Measurements from ENCODE around the gene TMEM151B. TPM values are rescaled to one million over a fixed set of nuclear protein-coding genes. Genes with fewer than 3 reads are reported as not detected.

Gene TMEM151B
- total and polyA plus RNA-seq, 2 of the 13 experiments (the other 11 are each of a cell fraction or from before 2014, with no cell fraction given) = not detected

DNA sequence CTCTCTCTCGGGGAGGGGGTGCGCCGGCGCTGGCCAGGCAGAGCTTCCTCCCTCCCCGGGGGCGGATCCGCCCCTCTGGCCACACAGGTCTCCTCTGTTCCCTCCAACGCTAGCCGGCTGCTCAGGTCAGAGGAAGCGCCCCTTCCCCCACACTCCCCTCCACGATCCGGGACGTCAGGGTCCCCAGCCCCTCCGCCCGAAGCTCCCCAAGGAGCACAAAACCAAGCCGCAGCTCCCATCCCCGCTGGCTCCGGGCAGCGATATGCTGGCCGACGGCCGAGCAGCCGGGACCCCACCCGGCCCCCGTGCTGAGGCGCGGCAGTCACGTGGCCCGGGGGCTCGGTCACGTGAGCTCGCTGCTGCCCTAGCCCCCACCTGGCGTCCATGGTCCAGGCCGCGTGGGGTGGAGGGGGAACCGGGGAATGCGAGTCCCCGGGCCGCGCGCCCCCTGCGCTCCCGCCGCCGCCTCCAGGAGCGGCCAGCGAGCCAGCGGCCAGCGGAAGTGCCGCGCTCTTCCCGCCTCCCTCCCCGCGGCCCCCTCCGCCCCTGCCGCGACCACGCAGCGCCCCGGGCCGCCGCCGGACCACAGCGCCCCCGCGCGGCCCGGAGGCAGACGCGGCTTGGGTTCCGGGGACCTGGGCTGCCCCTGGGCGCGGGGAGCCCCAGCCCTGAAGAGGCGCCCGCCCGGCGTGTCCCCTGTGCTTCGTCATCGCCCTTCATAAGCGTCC lies 13.1 kb upstream of the TMEM151B start, which contains the start of gene SLC35B2 (continued):
- no peak for TF ChIP-seq PHB2 (IDR thresholded peaks at IDR 0.05; ENCODE audit: partially characterized antibody)
- TF ChIP-seq ZNF230 (CRISPR knock-in tag; IDR thresholded peaks at IDR 0.05) = peak; percentile 79; the same call in 1 of the 2 replicates
- TF ChIP-seq ZNF614 (CRISPR knock-in tag; IDR thresholded peaks at IDR 0.05; ENCODE audit: borderline replicate concordance) = peak; percentile 74; the same call in 1 of the 2 replicates
- TF ChIP-seq SMAD1 (CRISPR knock-in tag; IDR thresholded peaks at IDR 0.05; ENCODE audit: borderline replicate concordance, low read depth) = peak; percentile 66
- TF ChIP-seq ZSCAN22 (CRISPR knock-in tag; IDR thresholded peaks at IDR 0.05) = no peak
- TF ChIP-seq MYC (CRISPR knock-in tag; IDR thresholded peaks at IDR 0.05; ENCODE audit: borderline replicate concordance) = peak; percentile 96
- TF ChIP-seq, protein P1, sequence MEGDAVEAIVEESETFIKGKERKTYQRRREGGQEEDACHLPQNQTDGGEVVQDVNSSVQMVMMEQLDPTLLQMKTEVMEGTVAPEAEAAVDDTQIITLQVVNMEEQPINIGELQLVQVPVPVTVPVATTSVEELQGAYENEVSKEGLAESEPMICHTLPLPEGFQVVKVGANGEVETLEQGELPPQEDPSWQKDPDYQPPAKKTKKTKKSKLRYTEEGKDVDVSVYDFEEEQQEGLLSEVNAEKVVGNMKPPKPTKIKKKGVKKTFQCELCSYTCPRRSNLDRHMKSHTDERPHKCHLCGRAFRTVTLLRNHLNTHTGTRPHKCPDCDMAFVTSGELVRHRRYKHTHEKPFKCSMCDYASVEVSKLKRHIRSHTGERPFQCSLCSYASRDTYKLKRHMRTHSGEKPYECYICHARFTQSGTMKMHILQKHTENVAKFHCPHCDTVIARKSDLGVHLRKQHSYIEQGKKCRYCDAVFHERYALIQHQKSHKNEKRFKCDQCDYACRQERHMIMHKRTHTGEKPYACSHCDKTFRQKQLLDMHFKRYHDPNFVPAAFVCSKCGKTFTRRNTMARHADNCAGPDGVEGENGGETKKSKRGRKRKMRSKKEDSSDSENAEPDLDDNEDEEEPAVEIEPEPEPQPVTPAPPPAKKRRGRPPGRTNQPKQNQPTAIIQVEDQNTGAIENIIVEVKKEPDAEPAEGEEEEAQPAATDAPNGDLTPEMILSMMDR (CRISPR knock-in tag; IDR thresholded peaks at IDR 0.05) = peak; percentile 73
- TF ChIP-seq, protein P2, sequence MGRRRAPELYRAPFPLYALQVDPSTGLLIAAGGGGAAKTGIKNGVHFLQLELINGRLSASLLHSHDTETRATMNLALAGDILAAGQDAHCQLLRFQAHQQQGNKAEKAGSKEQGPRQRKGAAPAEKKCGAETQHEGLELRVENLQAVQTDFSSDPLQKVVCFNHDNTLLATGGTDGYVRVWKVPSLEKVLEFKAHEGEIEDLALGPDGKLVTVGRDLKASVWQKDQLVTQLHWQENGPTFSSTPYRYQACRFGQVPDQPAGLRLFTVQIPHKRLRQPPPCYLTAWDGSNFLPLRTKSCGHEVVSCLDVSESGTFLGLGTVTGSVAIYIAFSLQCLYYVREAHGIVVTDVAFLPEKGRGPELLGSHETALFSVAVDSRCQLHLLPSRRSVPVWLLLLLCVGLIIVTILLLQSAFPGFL (CRISPR knock-in tag; IDR thresholded peaks at IDR 0.05) = no peak
- peak; percentile 13; the same call in 1 of the 2 replicates for TF ChIP-seq NCOR1 (IDR thresholded peaks at IDR 0.05; ENCODE audit: borderline replicate concordance, low read length)
- TF ChIP-seq ZNF678 (CRISPR knock-in tag; IDR thresholded peaks at IDR 0.05) = no peak
- TF ChIP-seq MIER3 (CRISPR knock-in tag; IDR thresholded peaks at IDR 0.05; ENCODE audit: borderline replicate concordance) = peak; percentile 77; the same call in 1 of the 2 replicates
- TF ChIP-seq ZNF572 (CRISPR knock-in tag; IDR thresholded peaks at IDR 0.05) = peak; percentile 89
- TF ChIP-seq ZNF121 (CRISPR knock-in tag; IDR thresholded peaks at IDR 0.05) = peak; percentile 77; the same call in 1 of the 2 replicates
- TF ChIP-seq ZNF746 (CRISPR knock-in tag; IDR thresholded peaks at IDR 0.05) = peak; percentile 71
- peak; percentile 87; the same call in 1 of the 2 replicates for TF ChIP-seq REL (CRISPR knock-in tag; conservative IDR thresholded peaks at IDR 0.05)
- peak; percentile 60; the same call in 1 of the 2 replicates for TF ChIP-seq GLI4 (CRISPR knock-in tag; IDR thresholded peaks at IDR 0.05; ENCODE audit: borderline replicate concordance)
- TF ChIP-seq JARID2 (CRISPR knock-in tag; IDR thresholded peaks at IDR 0.05; ENCODE audit: insufficient replicate concordance) = peak; percentile 49
- no peak for TF ChIP-seq TBX3 (IDR thresholded peaks at IDR 0.05; ENCODE audit: borderline replicate concordance)
- no peak for TF ChIP-seq PHF5A (CRISPR knock-in tag; IDR thresholded peaks at IDR 0.05; ENCODE audit: low read depth, unreplicated experiment)
- TF ChIP-seq, protein P3, sequence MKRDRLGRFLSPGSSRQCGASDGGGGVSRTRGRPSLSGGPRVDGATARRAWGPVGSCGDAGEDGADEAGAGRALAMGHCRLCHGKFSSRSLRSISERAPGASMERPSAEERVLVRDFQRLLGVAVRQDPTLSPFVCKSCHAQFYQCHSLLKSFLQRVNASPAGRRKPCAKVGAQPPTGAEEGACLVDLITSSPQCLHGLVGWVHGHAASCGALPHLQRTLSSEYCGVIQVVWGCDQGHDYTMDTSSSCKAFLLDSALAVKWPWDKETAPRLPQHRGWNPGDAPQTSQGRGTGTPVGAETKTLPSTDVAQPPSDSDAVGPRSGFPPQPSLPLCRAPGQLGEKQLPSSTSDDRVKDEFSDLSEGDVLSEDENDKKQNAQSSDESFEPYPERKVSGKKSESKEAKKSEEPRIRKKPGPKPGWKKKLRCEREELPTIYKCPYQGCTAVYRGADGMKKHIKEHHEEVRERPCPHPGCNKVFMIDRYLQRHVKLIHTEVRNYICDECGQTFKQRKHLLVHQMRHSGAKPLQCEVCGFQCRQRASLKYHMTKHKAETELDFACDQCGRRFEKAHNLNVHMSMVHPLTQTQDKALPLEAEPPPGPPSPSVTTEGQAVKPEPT (CRISPR knock-in tag; IDR thresholded peaks at IDR 0.05; ENCODE audit: low read depth) = peak; percentile 85
- TF ChIP-seq, protein P4, sequence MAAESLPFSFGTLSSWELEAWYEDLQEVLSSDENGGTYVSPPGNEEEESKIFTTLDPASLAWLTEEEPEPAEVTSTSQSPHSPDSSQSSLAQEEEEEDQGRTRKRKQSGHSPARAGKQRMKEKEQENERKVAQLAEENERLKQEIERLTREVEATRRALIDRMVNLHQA (CRISPR knock-in tag; IDR thresholded peaks at IDR 0.05) = no peak
- peak; percentile 75; the same call in 1 of the 2 replicates for TF ChIP-seq FOXK1 (CRISPR knock-in tag; IDR thresholded peaks at IDR 0.05; ENCODE audit: borderline replicate concordance, low read depth)
- 0 out of 2 replicates have a peak, but pooled peaks have one; percentile 30 for TF ChIP-seq ZNF24 (IDR thresholded peaks at IDR 0.05)
- TF ChIP-seq RXRA (CRISPR knock-in tag; IDR thresholded peaks at IDR 0.05) = peak; percentile 88
- TF ChIP-seq ZNF709 (CRISPR knock-in tag; IDR thresholded peaks at IDR 0.05) = peak; percentile 91; the same call in 1 of the 2 replicates

Data from HepG2 (cell line).